ENCODE data around the gene SLC26A4. TPM values are rescaled to one million over a fixed set of nuclear protein-coding genes. Genes with fewer than 3 reads are reported as not detected.
A peak's percentile ranks its signal among the peaks of the same experiment; 100 is the strongest.

The SLC26A4 gene
- total RNA-seq, 1 experiment from 2014 or later, result 0.33 TPM

- H3K9me3 Mint-ChIP-seq, result no peaks in the 10 kb centered on the region; a peak in 1 of 5 replicates
- 0 out of 2 replicates have a peak overlapping the region, but pooled peaks have one; percentile 18 for H3K14ac ChIP-seq (ENCODE audit: insufficient read depth, low read length)
Measured at GRCh38 chr7:107742678-107743566, 82.3 kb downstream of the SLC26A4 start.

More at GRCh38 chr7:107742678-107743566, 82.3 kb downstream of the SLC26A4 start:
- Mint-ChIP-seq H3K36me3 (ENCODE audit: insufficient read depth in 1 of 3, low read depth in 3 of 3) (no peaks in the 10 kb centered on the region), H3K4me1 (peaks cover 20 to 21% of the 10 kb centered on the region in 2 experiments), H3K4me3 (peak overlapping the region; percentile 93 to 98), H3K27me3 (ENCODE audit: low read depth) (peaks cover 3% of the 10 kb centered on the region; the same call in 1 of the 2 replicates), H3K27ac (peak overlapping the region; percentile 88 to 100 (median 95))
- Histone ChIP-seq H3K4me1 (ENCODE audit: insufficient read depth, low read length) (peaks cover 2% of the 10 kb centered on the region; the same call in 1 of the 2 replicates), H3K79me1 (ENCODE audit: insufficient read depth, low read depth, low read length, poor library complexity, severe bottlenecking) (peaks cover 4% of the 10 kb centered on the region), H2BK5ac (ENCODE audit: insufficient read length, low read length) (no peak overlapping the region), H3K4me2 (ENCODE audit: insufficient read depth, insufficient read length, low read length) (peak overlapping the region; percentile 88), H2AK5ac (ENCODE audit: insufficient read length, low read length) (no peak overlapping the region), H3K27ac (ENCODE audit: insufficient read length, low read depth, low read length) (peak overlapping the region; percentile 85), H2BK15ac (ENCODE audit: low read depth, low read length) (no peak overlapping the region), H3K9ac (ENCODE audit: extremely low read depth, insufficient read length, low read length) (peak overlapping the region; percentile 21), H2AFZ (ENCODE audit: low read length) (peak overlapping the region; percentile 3), H2BK12ac (ENCODE audit: insufficient read length, low read depth, low read length) (no peak overlapping the region), H3K18ac (ENCODE audit: insufficient read length, low read depth, low read length) (peak overlapping the region; percentile 10), H4K8ac (replicated peaks; ENCODE audit: insufficient read length, low read depth, low read length) (no peak overlapping the region), H3T11ph (ENCODE audit: low read length) (no peak overlapping the region), H4K91ac (ENCODE audit: insufficient read length, low read depth, low read length) (no peak overlapping the region), H3K56ac (ENCODE audit: insufficient read length, low read depth, low read length) (no peak overlapping the region), H2BK20ac (ENCODE audit: low read depth, low read length, poor library complexity, severe bottlenecking) (no peak overlapping the region), H4K5ac (ENCODE audit: insufficient read length, low read depth, low read length) (no peak overlapping the region), H3K23ac (ENCODE audit: insufficient read length, low read depth, low read length) (no peak overlapping the region), H3K23me2 (ENCODE audit: insufficient read length, low read depth, low read length, poor library complexity, severe bottlenecking) (peaks cover 5% of the 10 kb centered on the region), H2BK120ac (ENCODE audit: low read depth, low read length, poor library complexity, severe bottlenecking) (no peak overlapping the region), H3K79me2 (ENCODE audit: insufficient read depth, low read length) (peaks cover 23% of the 10 kb centered on the region; the same call in 1 of the 2 replicates), H4K20me1 (ENCODE audit: control insufficient read depth, insufficient read depth, insufficient read length) (no peaks in the 10 kb centered on the region), H3K4ac (ENCODE audit: low read depth, low read length) (no peak overlapping the region), H3K27me3 (ENCODE audit: insufficient read depth, low read length) (no peaks in the 10 kb centered on the region; the same call in 1 of the 2 replicates), H3K9me3 (ENCODE audit: control insufficient read depth, low read depth, low read length) (no peaks in the 10 kb centered on the region)
- WGBS (ENCODE audit: extremely low coverage, insufficient read length, low lambda C conversion rate), result no CpG with 5 or more reads among the region's 29 CpGs
- peak; percentile 84 for DNase-seq
- TF ChIP-seq CTCF (conservative IDR thresholded peaks at IDR 0.05), result no peak

All from H9 (cell line).